GM12873 (cell line): ENCODE measurements around the gene NCOA3.

Experiments used
- CTCF ChIP-seq: IDR thresholded peaks from 2 replicates; pipeline ENCODE4 v1.5.1; 2012; ENCODE audit warnings: low read depth, mild to moderate bottlenecking, moderate library complexity, low read length, control low read depth; ENCODE audit not compliant: insufficient read depth; ENCODE audit errors: missing control alignments

Gene NCOA3

GRCh38 chr20:47456952-47457724 is 44.5 kb upstream of the NCOA3 start:
- TF ChIP-seq CTCF: no peak

GRCh38 chr20:47459344-47460073 is 42.2 kb upstream of the NCOA3 start:
- TF ChIP-seq CTCF: no peak

- no peak for TF ChIP-seq CTCF
Observed at GRCh38 chr20:47461120-47461685, 40.5 kb upstream of the NCOA3 start.

- TF ChIP-seq CTCF: peak; percentile 14
Observed at GRCh38 chr20:47464380-47465101, 37.1 kb upstream of the NCOA3 start.

- TF ChIP-seq CTCF: no peak
Observed at GRCh38 chr20:47465335-47466090, 36.2 kb upstream of the NCOA3 start.

- no peak for TF ChIP-seq CTCF
Observed at GRCh38 chr20:47466213-47466612, 35.5 kb upstream of the NCOA3 start.
